Vagina (tissue), 2 donors: ENCODE results near the gene TOR4A. TPM values are rescaled to one million over a fixed set of nuclear protein-coding genes. Genes with fewer than 3 reads are reported as not detected.

Source experiments
- DNase-seq, 2 donors: peaks; one replicate each; pipeline ENCODE4 v3.0.0-alpha.2; 2017; ENCODE audit errors: extremely low spot score in 2 of 2
- H3K27ac ChIP-seq: fragments of 200-600 bp; sonication (generic); one replicate; pipeline ENCODE4 v1.5.1; 2019
- H3K27me3 ChIP-seq: fragments of 200-600 bp; sonication (generic); one replicate; pipeline ENCODE4 v1.5.1; 2019
- H3K36me3 ChIP-seq, 2 donors: fragments of 200-600 bp; sonication (generic); one replicate each; pipeline ENCODE4 v1.5.1; 2017 to 2019
- H3K4me1 ChIP-seq: fragments of 200-600 bp; sonication (generic); one replicate; pipeline ENCODE4 v1.5.1; 2019
- H3K4me3 ChIP-seq, 2 donors: fragments of 200-600 bp; sonication (generic); 1 replicate in 1 of 2; 2 replicates in 1 of 2; pipeline ENCODE4 v1.5.1; 2016 to 2019
- H3K9me3 ChIP-seq: fragments of 200-600 bp; sonication (generic); one replicate; pipeline ENCODE4 v1.5.1; 2019
- POLR2A ChIP-seq, 2 donors: fragments of 450-650 bp; IDR thresholded peaks; one replicate each; pipeline ENCODE4 v1.6.1; 2017; ENCODE audit warnings: antibody characterized with exemption in 2 of 2, mild to moderate bottlenecking in 2 of 2, moderate library complexity in 2 of 2
- POLR2AphosphoS5 ChIP-seq, 2 donors: sonication (generic); formaldehyde crosslinking; IDR thresholded peaks; one replicate each; pipeline ENCODE4 v1.9.0; 2017; ENCODE audit warnings: antibody characterized with exemption in 2 of 2, mild to moderate bottlenecking in 2 of 2, low read depth in 1 of 2; ENCODE audit not compliant: insufficient read depth in 1 of 2
- intact Hi-C: fragments of 100-400 bp; cut with DNase I; formaldehyde crosslinking; loops from one replicate; pipeline ENCODE4 v1.15.1; 2023
- total RNA-seq: library from RNA; depleted of rRNA; stranded (reverse); fragments of >200 nt; gene quantifications from one replicate; pipeline ENCODE4 v1.2.3, GENCODE V29; 2016
- TF ChIP-seq, protein P1 (sequence below), 3 experiments: fragments of 450-650 bp in 2 of 3; fragments of 200-600 bp in 1 of 3; sonication (generic) in 1 of 3; IDR thresholded peaks; one replicate each; pipeline ENCODE4 v1.5.1; 2017 to 2019; ENCODE audit warnings: antibody characterized with exemption in 3 of 3, mild to moderate bottlenecking in 2 of 3, moderate library complexity in 2 of 3

The TOR4A gene
- total RNA-seq, 1 donor from 2014 or later: 13.0 TPM

DNA sequence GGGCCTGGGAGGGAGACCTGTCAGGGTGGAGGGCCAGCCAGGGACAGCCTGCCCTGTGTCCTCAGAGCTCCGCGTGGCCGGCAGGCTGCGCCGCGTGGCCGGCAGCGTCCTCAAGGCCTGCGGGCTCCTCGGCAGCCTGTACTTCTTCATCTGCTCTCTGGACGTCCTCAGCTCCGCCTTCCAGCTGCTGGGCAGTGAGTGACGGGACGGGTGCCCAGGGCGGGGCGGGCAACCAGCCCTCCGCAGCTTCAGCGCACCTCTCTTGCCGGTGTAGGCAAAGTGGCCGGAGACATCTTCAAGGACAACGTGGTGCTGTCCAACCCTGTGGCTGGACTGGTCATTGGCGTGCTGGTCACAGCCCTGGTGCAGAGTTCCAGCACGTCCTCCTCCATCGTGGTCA is 45.0 kb upstream of the TOR4A start:
- intact Hi-C loops: no loop called here
- H3K9me3 ChIP-seq: no peaks in the 10 kb centered on the region
- H3K4me1 ChIP-seq: peaks cover 23% of the 10 kb centered on the region
- peaks cover 4% of the 10 kb centered on the region for H3K27me3 ChIP-seq
- no peak for DNase-seq
- TF ChIP-seq POLR2AphosphoS5 (IDR thresholded peaks at IDR 0.05; ENCODE audit: insufficient read depth in 1 of 2, low read depth in 1 of 2) (no peak), POLR2A (IDR thresholded peaks at IDR 0.05) (no peak)
- TF ChIP-seq, protein P1, sequence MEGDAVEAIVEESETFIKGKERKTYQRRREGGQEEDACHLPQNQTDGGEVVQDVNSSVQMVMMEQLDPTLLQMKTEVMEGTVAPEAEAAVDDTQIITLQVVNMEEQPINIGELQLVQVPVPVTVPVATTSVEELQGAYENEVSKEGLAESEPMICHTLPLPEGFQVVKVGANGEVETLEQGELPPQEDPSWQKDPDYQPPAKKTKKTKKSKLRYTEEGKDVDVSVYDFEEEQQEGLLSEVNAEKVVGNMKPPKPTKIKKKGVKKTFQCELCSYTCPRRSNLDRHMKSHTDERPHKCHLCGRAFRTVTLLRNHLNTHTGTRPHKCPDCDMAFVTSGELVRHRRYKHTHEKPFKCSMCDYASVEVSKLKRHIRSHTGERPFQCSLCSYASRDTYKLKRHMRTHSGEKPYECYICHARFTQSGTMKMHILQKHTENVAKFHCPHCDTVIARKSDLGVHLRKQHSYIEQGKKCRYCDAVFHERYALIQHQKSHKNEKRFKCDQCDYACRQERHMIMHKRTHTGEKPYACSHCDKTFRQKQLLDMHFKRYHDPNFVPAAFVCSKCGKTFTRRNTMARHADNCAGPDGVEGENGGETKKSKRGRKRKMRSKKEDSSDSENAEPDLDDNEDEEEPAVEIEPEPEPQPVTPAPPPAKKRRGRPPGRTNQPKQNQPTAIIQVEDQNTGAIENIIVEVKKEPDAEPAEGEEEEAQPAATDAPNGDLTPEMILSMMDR (IDR thresholded peaks at IDR 0.05): no peak
- no peak overlapping the region for H3K27ac ChIP-seq
- H3K4me3 ChIP-seq: no peak overlapping the region
- H3K36me3 ChIP-seq: no peaks in the 10 kb centered on the region

- Histone ChIP-seq H3K36me3 (no peaks in the 10 kb centered on the region), H3K27ac (no peak overlapping the region), H3K9me3 (no peaks in the 10 kb centered on the region), H3K4me3 (no peak overlapping the region), H3K4me1 (peaks cover 24% of the 10 kb centered on the region), H3K27me3 (peaks cover 4% of the 10 kb centered on the region)
- TF ChIP-seq POLR2A (IDR thresholded peaks at IDR 0.05) (no peak), POLR2AphosphoS5 (IDR thresholded peaks at IDR 0.05; ENCODE audit: insufficient read depth in 1 of 2, low read depth in 1 of 2) (no peak)
- TF ChIP-seq, protein P1 (IDR thresholded peaks at IDR 0.05): no peak
- intact Hi-C loops: no loop called here
- no peak for DNase-seq
Observed at GRCh38 chr9:137233143-137233980, 44.2 kb upstream of the TOR4A start.

GRCh38 chr9:137234055-137234697 is 43.4 kb upstream of the TOR4A start:
- Histone ChIP-seq H3K27me3 (peaks cover 4% of the 10 kb centered on the region), H3K27ac (no peak overlapping the region), H3K9me3 (no peaks in the 10 kb centered on the region), H3K4me1 (peaks cover 30% of the 10 kb centered on the region), H3K36me3 (no peaks in the 10 kb centered on the region), H3K4me3 (no peak overlapping the region)
- no peak for TF ChIP-seq POLR2AphosphoS5 (IDR thresholded peaks at IDR 0.05; ENCODE audit: insufficient read depth in 1 of 2, low read depth in 1 of 2)
- TF ChIP-seq, protein P1 (IDR thresholded peaks at IDR 0.05): no peak
- no peak for TF ChIP-seq POLR2A (IDR thresholded peaks at IDR 0.05)
- DNase-seq: no peak
- intact Hi-C loops: no loop called here

- no peak for DNase-seq
- TF ChIP-seq POLR2A (IDR thresholded peaks at IDR 0.05): no peak
- TF ChIP-seq, protein P1 (IDR thresholded peaks at IDR 0.05): no peak
- no peak for TF ChIP-seq POLR2AphosphoS5 (IDR thresholded peaks at IDR 0.05; ENCODE audit: insufficient read depth in 1 of 2, low read depth in 1 of 2)
- H3K4me1 ChIP-seq: peaks cover 36% of the 10 kb centered on the region
Observed at GRCh38 chr9:137234758-137235423, 42.6 kb upstream of the TOR4A start.

More at GRCh38 chr9:137234758-137235423, 42.6 kb upstream of the TOR4A start:
- Histone ChIP-seq H3K4me3 (no peak overlapping the region), H3K9me3 (no peaks in the 10 kb centered on the region), H3K27ac (no peak overlapping the region), H3K27me3 (peaks cover 4% of the 10 kb centered on the region), H3K36me3 (no peaks in the 10 kb centered on the region)
- intact Hi-C loops: no loop called here
